Measurements from ENCODE around the gene FAS.

DNA sequence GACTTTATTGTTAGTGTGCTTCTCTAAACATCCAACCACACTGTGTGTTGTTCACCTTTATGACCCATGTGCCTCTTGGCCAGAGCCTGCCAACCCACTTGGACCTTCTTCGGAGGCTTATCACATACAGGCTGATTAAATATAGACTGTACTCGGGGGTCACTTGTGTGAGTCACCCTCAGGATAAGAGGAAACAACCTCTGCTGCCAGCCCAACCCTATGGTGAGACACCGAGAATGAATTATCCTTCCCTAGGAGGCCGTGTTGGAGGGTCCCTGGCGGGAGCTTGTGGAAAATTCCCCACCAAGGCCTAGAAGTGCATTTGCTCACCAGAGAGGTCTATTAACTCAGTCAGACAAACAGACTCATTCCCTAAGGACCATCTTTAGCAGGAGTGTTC, 63.0 kb downstream of the FAS start:
- TF ChIP-seq, protein P1, sequence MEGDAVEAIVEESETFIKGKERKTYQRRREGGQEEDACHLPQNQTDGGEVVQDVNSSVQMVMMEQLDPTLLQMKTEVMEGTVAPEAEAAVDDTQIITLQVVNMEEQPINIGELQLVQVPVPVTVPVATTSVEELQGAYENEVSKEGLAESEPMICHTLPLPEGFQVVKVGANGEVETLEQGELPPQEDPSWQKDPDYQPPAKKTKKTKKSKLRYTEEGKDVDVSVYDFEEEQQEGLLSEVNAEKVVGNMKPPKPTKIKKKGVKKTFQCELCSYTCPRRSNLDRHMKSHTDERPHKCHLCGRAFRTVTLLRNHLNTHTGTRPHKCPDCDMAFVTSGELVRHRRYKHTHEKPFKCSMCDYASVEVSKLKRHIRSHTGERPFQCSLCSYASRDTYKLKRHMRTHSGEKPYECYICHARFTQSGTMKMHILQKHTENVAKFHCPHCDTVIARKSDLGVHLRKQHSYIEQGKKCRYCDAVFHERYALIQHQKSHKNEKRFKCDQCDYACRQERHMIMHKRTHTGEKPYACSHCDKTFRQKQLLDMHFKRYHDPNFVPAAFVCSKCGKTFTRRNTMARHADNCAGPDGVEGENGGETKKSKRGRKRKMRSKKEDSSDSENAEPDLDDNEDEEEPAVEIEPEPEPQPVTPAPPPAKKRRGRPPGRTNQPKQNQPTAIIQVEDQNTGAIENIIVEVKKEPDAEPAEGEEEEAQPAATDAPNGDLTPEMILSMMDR (IDR thresholded peaks at IDR 0.05) = no peak
- no peak for TF ChIP-seq EP300 (IDR thresholded peaks at IDR 0.05)
- TF ChIP-seq POLR2AphosphoS5 (IDR thresholded peaks at IDR 0.05) = no peak
- no peak for TF ChIP-seq POLR2A (IDR thresholded peaks at IDR 0.05)

All from suprapubic skin (tissue), 4 donors.